Sigmoid colon (tissue), 4 donors: ENCODE data around the gene FOXS1.

Experiments
- CTCF ChIP-seq, 4 experiments: fragments of 450-650 bp in 3 of 4; fragments of 200-600 bp in 1 of 4; IDR thresholded peaks; one replicate each; pipeline ENCODE4 v1.5.1; 2016 to 2019; ENCODE audit warnings: antibody characterized with exemption in 4 of 4, mild to moderate bottlenecking in 3 of 4, moderate library complexity in 2 of 4
- POLR2AphosphoS5 ChIP-seq, 4 donors: sonication (generic); formaldehyde crosslinking; IDR thresholded peaks; one replicate each; pipeline ENCODE4 v1.6.1; 2017; ENCODE audit warnings: antibody characterized with exemption in 4 of 4

GRCh38 chr20:31862506-31862905 lies 17.1 kb upstream of the FOXS1 start:
- no peak for TF ChIP-seq CTCF (IDR thresholded peaks at IDR 0.05)
- no peak for TF ChIP-seq POLR2AphosphoS5 (IDR thresholded peaks at IDR 0.05)
